Globus pallidus (tissue), 1 donor: ENCODE data around the gene DPF1.

ENCODE experiments used
- DNase-seq: peaks from one replicate; pipeline ENCODE4 v3.0.0-alpha.2; 2015; ENCODE audit warnings: low spot score

The DPF1 gene

GRCh38 chr19:38197937-38198704, 25.9 kb downstream of the DPF1 start:
- no peak for DNase-seq

- no peak for DNase-seq
Observed at GRCh38 chr19:38196948-38197656, 26.9 kb downstream of the DPF1 start.

- DNase-seq: no peak
Observed at GRCh38 chr19:38196245-38196837, 27.7 kb downstream of the DPF1 start.

- no peak for DNase-seq
Observed at GRCh38 chr19:38195237-38195636, 28.8 kb downstream of the DPF1 start.

- no peak for DNase-seq
Observed at GRCh38 chr19:38194061-38194701, 29.8 kb downstream of the DPF1 start.

GRCh38 chr19:38193445-38193844, 30.6 kb downstream of the DPF1 start:
- DNase-seq: no peak

- no peak for DNase-seq
Observed at GRCh38 chr19:38191747-38192146, 32.3 kb downstream of the DPF1 start.

- DNase-seq: no peak
Observed at GRCh38 chr19:38190793-38191192, 33.2 kb downstream of the DPF1 start.

- DNase-seq: no peak
Observed at GRCh38 chr19:38190061-38190460, 34.0 kb downstream of the DPF1 start.

- no peak for DNase-seq
Observed at GRCh38 chr19:38185562-38185961, 38.5 kb downstream of the DPF1 start.

GRCh38 chr19:38184815-38185214, 39.2 kb downstream of the DPF1 start:
- no peak for DNase-seq

- no peak for DNase-seq
Observed at GRCh38 chr19:38183251-38183897, 40.6 kb downstream of the DPF1 start.

- DNase-seq: no peak
Observed at GRCh38 chr19:38182536-38183210, 41.3 kb downstream of the DPF1 start.

GRCh38 chr19:38180071-38180470, 44.0 kb downstream of the DPF1 start:
- DNase-seq: no peak

- no peak for DNase-seq
Observed at GRCh38 chr19:38175422-38175821, 48.6 kb downstream of the DPF1 start.

GRCh38 chr19:38173291-38174041, 50.6 kb downstream of the DPF1 start:
- peak; percentile 89 for DNase-seq

GRCh38 chr19:38172001-38172400, 52.0 kb downstream of the DPF1 start:
- DNase-seq: peak; percentile 42

- no peak for DNase-seq
Observed at GRCh38 chr19:38170334-38170733, 53.7 kb downstream of the DPF1 start.

- DNase-seq: no peak
Observed at GRCh38 chr19:38168637-38169036, 55.4 kb downstream of the DPF1 start.

GRCh38 chr19:38165335-38165734, 58.7 kb downstream of the DPF1 start:
- no peak for DNase-seq

- DNase-seq: no peak
Observed at GRCh38 chr19:38164526-38164925, 59.5 kb downstream of the DPF1 start.
